HS-5 (cell line): Measurements from ENCODE around the gene RNF141.

Experiments used
- DNase-seq: peaks from one replicate; pipeline ENCODE4 v3.0.0-alpha.2; 2012; ENCODE audit warnings: low read depth

RNF141 gene

GRCh38 chr11:10497371-10498021 lies 43.5 kb downstream of the RNF141 start:
- no peak for DNase-seq

- DNase-seq: no peak
Measured at GRCh38 chr11:10496296-10496936, 44.6 kb downstream of the RNF141 start.

- no peak for DNase-seq
Measured at GRCh38 chr11:10495464-10495786, 45.6 kb downstream of the RNF141 start.

GRCh38 chr11:10494636-10495463 lies 46.1 kb downstream of the RNF141 start:
- DNase-seq: no peak

GRCh38 chr11:10493041-10493663 lies 47.8 kb downstream of the RNF141 start:
- no peak for DNase-seq

- no peak for DNase-seq
Measured at GRCh38 chr11:10492084-10492483, 48.9 kb downstream of the RNF141 start.

- DNase-seq: peak; percentile 95
Measured at GRCh38 chr11:10490398-10491241, 50.4 kb downstream of the RNF141 start.

GRCh38 chr11:10490032-10490397 lies 51.0 kb downstream of the RNF141 start:
- DNase-seq: no peak

GRCh38 chr11:10488934-10489691 lies 51.9 kb downstream of the RNF141 start:
- DNase-seq: no peak

GRCh38 chr11:10488121-10488933 lies 52.7 kb downstream of the RNF141 start:
- DNase-seq: no peak

- DNase-seq: no peak
Measured at GRCh38 chr11:10487002-10487647, 53.9 kb downstream of the RNF141 start.

- DNase-seq: no peak
Measured at GRCh38 chr11:10486161-10486840, 54.7 kb downstream of the RNF141 start.

- no peak for DNase-seq
Measured at GRCh38 chr11:10485646-10486045, 55.3 kb downstream of the RNF141 start.

GRCh38 chr11:10484461-10485180 lies 56.4 kb downstream of the RNF141 start:
- DNase-seq: no peak

GRCh38 chr11:10483584-10483983 lies 57.4 kb downstream of the RNF141 start:
- no peak for DNase-seq

GRCh38 chr11:10483174-10483573 lies 57.8 kb downstream of the RNF141 start:
- DNase-seq: no peak

GRCh38 chr11:10481560-10482349 lies 59.2 kb downstream of the RNF141 start:
- no peak for DNase-seq

GRCh38 chr11:10480760-10481159 lies 60.2 kb downstream of the RNF141 start:
- no peak for DNase-seq
